NB4 (cell line): ENCODE measurements around the gene EMC8.

Source experiments
- CTCF ChIP-seq: IDR thresholded peaks from one replicate; pipeline ENCODE4 v1.5.1; 2012; ENCODE audit warnings: low read depth, low read length
- POLR2A ChIP-seq: IDR thresholded peaks from 2 replicates; pipeline ENCODE4 v1.6.1; 2011; ENCODE audit warnings: mild to moderate bottlenecking; ENCODE audit not compliant: insufficient read length; ENCODE audit errors: extremely low read depth

GRCh38 chr16:85789773-85790172 lies 9.6 kb downstream of the EMC8 start:
- TF ChIP-seq CTCF (no peak), POLR2A (no peak)
